GM18511 (cell line): ENCODE results near the gene MPPED2.

Experiments used
- ATAC-seq: cut with Tn5 transposase; IDR thresholded peaks from one replicate; pipeline ENCODE4 v1.9.1; 2021; ENCODE audit warnings: mild to moderate bottlenecking, moderate library complexity; ENCODE audit not compliant: unreplicated experiment

MPPED2 gene

GRCh38 chr11:30488304-30488998 is 97.7 kb downstream of the MPPED2 start:
- no peak for ATAC-seq

GRCh38 chr11:30487200-30487898 is 98.8 kb downstream of the MPPED2 start:
- ATAC-seq: no peak

GRCh38 chr11:30485756-30486155 is 100.4 kb downstream of the MPPED2 start:
- ATAC-seq: no peak

DNA sequence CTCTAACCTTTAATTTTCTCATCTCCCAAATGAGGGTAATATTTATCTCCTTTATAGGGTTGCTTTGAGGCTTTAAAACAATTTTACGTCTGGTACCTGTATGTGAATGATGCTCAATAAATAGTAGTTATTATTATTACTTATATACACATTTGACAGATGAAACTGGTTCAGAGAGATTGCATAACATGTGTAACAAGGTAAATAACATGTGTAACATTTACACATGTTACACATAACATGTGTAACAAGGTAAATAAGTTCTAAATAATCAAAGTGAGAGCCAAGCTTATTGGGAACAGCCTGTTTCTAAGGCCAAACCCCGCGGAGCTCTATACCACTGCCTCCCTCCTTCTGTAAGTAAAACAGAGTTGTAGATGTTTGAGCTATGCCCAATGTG is 100.9 kb downstream of the MPPED2 start:
- no peak for ATAC-seq

DNA sequence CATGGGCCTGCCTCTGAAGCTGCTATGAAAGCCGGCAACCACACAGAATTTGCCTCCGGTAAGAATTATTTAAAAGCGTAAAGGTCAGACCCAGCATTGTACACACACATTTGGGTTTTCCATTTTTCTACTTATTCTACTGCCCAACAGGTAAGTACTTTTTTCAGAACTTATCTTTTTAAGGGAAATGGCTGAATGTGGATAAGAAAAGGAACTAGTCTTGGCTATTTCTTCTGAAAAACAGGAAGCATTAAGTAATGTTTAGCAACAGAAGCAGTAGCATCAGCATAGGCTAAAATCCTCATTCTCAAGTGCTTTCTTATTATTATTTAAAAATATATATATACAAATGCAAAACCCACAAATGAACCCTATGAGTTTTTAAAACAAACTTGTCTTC is 103.1 kb downstream of the MPPED2 start:
- no peak for ATAC-seq

GRCh38 chr11:30481796-30482195 is 104.4 kb downstream of the MPPED2 start:
- no peak for ATAC-seq

DNA sequence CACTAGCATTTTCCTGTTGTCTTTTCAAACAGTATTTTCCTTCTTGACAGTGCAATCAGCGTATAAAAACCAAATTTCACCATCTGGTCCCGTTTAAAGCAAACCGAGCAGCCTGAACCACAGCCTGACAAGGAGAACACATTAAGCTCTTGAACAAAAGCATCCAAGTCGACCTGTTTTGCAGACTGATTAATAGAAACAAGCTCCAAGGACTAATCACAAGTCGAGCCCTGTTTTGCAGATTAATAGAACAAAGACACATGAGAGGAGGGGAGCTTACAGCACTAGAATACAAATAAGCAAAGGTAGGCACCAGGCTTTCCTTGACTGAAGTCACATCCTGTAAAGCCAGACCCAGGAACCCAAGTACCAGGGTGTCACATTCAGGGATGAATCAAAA is 104.8 kb downstream of the MPPED2 start:
- ATAC-seq: no peak

DNA sequence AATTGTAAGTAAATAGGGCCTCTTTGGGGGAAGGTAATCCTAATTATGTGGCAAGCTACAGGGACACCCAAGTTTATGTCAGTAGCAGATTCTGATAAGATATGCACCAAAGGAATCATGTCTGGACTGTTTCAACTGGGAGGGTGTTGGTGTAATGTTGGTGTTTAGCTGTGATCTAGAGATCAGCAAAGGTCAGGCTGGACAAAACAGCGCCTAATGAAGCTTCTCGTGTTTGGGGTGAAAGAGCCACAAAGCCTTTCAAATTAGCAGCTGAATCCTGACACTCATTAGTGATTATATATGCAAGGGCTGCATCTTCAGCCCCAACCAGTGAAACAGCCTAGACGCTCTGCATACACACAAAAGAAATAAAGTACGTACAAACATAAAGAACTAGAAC is 106.3 kb downstream of the MPPED2 start:
- no peak for ATAC-seq

- ATAC-seq: no peak
Observed at GRCh38 chr11:30478923-30479322, 107.2 kb downstream of the MPPED2 start.

GRCh38 chr11:30477061-30477460 is 109.1 kb downstream of the MPPED2 start:
- ATAC-seq: no peak

DNA sequence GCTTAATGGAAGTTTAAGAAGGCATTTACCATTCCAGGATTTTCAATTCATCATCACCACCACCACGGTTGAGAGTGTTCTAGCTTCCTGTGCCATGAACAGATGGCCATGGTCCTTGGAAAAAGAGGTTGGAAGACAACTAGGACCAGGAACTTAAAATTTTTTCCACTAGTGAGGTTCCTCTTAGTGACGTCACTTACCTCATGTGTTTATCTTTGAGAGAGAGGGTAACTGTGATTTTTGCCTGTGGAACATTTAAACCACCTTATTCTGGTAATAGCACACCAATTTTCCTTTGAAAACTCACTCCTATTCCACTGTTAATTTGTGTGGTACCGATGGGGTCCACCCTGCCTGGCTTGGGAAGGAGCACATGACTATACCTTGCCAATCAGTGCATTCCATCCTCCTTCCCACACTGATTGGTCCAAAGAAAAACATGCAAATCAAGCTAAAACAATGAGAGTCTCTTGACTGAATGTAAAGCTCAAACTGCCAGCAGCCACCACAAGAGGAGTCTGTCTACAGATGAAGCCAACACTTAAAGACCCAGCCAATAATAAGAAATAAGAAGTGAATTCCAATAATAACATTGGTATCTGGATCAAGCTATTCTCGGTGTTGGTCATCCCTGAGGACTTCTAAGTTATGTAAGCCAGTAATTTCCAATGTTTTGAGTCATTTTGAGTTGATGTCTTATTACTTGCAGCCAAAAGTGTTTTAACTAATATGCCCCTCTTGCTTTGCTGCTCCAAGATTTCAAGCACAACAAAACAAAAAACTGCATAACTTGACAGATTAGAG is 111.8 kb downstream of the MPPED2 start:
- ATAC-seq: no peak

- ATAC-seq: no peak
Observed at GRCh38 chr11:30471244-30471643, 114.9 kb downstream of the MPPED2 start.

DNA sequence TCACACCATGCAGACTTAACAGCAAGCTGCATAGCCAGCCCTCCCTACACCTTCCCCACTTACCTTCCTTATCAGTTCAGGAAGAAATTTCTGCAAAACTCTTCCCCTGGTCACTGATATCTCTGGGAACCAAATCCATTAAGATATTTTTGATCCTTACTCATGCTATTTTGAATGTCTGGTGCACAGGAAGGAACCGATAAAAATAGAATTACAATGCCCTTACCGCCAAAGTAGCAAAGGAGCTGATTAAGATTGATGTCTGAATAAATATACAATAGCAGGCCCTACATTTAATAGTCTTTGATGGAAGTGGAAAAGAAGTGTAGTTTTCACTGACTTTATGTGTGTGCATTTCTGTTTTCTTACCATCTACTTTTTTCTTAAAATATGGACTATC is 117.3 kb downstream of the MPPED2 start:
- no peak for ATAC-seq

DNA sequence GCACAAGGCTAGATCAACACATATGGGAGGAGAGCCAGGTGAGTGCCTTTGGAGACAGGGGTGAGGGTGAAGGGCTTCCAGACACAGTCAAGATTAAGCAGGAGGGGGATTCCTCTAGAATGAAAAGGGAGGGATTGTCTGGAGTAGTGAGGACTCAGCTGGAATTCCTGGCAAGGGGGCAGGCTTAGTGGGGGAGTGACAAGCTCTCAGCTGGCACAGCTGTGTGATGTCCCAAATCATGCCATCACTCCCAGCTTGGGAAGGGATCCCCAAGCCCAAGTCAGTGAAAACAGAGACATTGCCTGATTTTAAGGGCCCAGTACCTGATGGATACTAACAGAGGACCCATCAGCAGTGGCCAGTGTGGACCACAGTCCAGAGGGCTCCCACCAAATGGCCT is 119.0 kb downstream of the MPPED2 start:
- no peak for ATAC-seq

DNA sequence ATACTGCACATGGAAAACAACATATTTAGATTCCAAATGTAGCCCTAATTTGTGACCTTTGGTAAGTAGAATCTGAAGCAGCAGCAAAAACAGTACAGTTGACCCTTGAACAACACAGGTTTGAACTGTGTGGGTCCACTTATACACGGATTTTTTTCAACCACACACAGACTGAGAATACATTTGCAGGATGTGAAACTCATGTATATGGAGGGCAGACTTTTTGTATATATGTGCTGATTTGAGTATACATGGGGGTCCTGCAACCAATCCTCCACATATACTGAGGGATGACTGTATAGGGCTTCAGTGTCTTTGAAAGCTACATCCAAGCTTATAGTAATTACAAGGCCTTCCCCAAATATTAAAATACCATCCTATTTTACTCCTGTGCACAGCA is 120.5 kb downstream of the MPPED2 start:
- ATAC-seq: no peak

DNA sequence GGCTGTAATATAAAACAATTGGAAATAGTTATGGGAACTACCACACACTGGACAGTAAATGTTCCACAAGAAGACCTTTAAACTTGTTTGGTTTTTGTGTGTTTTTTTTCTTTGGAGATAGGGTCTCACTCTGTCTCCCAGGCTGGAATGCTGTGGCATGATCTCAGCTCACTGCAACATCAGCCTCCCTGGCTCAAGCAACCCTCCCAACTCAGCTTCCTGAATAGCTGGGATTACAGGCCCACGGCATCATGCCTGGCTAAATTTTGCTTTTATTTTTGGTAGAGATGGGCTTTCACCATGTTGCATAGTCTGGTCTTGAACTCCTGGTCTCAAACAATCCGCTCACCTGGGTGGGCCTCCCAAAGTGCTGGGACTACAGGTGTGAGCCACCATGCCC is 121.0 kb downstream of the MPPED2 start:
- ATAC-seq: no peak

DNA sequence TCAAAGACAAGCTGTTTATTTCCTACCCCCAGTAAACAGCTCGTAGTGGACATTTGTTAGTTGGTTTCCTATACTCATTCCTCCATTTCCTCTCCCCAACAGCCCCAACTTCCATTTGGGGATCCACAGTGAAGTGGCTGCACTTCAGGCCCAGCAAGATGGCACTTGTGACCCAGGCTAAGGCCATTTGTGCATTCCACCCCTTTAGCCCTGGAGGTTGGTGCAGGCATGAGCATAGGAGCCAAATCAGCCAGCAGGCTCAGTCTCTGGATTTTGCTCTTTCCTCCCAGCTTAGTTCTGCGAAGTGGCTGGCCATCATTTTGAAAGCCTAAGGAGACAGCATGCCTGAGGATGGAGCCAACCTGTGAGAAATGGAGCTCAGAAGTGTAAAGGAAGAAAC is 122.9 kb downstream of the MPPED2 start:
- ATAC-seq: no peak

- ATAC-seq: no peak
Observed at GRCh38 chr11:30462421-30462820, 123.7 kb downstream of the MPPED2 start.

DNA sequence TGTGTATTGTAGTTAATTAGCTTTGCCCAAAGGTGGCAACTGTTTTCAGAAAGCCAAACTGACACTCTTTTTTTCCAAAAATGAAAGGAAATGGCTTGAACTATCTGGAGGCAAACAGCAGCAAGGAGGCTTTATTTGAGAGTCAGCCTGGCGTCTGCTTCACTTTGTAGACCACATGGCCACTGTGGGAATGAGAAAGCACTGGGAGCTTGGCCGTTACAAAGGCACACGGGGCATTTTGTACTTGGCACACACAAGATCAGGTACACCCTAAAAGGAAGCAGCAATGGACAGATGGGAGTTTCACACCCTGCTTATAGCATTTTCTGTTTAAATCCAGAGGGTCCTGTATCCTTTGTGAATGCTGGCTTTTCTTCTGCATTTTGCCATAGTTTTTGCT is 126.3 kb downstream of the MPPED2 start:
- no peak for ATAC-seq

DNA sequence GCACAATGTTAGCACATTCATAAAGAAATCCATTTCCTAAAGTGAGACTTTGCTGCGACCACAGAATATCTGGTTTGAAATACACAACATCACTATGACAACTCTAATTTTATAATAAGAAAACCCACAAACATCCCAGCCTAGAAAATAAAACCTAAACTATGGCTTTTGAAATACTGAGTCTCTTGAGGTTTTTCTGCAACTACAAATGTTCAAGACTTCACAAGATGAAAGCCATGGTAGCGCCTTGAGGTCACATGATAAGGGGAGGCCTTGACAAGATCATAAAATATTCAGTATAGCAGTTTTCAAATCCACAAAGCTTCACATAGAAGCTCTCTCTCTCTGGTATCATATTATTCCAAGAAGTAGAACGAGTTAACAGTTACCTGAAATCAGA is 126.8 kb downstream of the MPPED2 start:
- ATAC-seq: no peak

DNA sequence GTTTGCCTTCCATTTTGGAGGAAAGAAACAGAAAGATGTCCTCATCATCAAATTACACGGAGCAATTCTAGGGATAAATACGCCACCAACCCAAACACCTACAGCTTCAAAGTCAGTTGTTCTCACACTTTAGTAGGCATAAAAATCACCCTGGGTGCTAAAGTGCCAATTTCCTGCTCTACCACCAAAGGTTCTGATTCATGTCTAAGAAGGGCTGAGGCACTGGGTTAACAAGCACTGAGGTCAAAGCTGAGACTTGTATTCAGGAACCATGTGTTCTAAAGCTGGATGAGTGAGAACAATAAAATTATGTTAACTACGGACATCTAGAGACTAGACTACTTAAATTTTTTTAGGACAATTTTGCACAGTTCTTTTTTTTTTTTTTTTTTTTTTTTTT is 127.6 kb downstream of the MPPED2 start:
- no peak for ATAC-seq

DNA sequence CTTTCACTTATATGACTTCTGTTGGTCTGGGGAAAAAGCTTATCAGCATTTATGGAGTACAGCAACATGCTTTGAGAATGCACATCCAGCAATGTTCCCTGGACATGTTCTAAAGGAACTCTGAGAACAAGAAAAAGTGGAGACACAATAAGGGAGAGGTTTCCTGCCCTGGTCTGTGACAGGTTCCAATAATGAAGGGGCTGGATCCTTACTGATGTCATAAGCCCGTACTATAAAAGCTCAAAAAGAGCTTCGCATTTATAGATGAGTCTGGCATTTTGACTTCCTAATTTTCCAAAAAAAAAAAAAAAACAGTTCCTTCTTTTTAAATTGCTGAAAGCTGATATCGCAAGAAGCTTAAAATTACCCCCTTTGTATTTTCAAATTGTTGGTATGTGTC is 129.1 kb downstream of the MPPED2 start:
- no peak for ATAC-seq
